ENCODE measurements around the gene ARHGAP15.

ARHGAP15 gene

DNA sequence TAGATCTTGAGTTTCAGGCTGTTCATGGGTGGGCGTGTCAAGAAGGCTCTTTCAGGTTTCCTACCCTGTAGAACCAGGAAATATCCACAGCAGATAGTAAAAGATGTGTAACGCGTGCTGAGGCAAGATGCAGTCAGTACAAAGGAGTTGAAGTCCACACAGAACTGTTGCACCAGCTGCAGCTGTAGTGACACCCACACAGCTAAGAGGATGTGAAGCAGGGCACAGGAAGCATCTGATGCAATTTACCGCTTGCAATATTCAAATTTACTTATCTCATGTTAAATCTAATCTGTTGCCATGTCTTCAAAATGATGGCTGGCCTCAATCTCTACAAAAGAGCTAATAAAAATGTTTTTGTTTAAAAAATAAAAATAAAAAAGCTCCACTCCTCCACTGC is 132.8 kb downstream of the ARHGAP15 start:
- peak; percentile 93 for ATAC-seq (ENCODE audit: low read depth)

DNA sequence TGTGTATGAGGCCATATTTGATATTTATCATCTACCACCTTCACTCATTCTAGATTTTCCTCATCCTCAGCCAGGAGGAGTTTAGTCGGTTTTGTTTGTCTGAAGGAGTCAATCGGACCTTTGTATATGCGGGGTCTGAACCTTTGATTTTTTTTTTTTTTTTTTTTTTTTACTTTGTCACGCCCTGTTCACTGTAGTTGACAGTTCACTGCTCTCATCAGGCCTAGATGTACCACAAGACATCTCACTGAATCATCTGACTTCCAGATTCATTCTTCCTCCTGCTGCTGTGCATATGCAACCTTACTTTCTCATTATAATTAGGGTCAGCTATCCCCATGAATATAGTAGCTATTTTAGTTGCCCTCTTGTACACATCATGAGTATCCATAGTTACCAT is 133.2 kb downstream of the ARHGAP15 start:
- H3K4me3 Mint-ChIP-seq: no peak overlapping the region
- peak; percentile 25 for ATAC-seq (ENCODE audit: low read depth)
- peaks cover 34% of the 10 kb centered on the region for H3K4me1 Mint-ChIP-seq
- peaks cover 10% of the 10 kb centered on the region for H3K36me3 Mint-ChIP-seq
- no peak for DNase-seq (ENCODE audit: low spot score in 2 of 2)
- H3K9me3 Mint-ChIP-seq: peaks cover 1% of the 10 kb centered on the region
- H3K27me3 Mint-ChIP-seq: no peaks in the 10 kb centered on the region
- H3K27ac Mint-ChIP-seq: peak overlapping the region; percentile 97

More for the DNA sequence above, 132.8 kb downstream of the ARHGAP15 start:
- peaks cover 1% of the 10 kb centered on the region for H3K9me3 Mint-ChIP-seq
- H3K4me3 Mint-ChIP-seq: peak overlapping the region; percentile 57
- no peaks in the 10 kb centered on the region for H3K27me3 Mint-ChIP-seq
- H3K27ac Mint-ChIP-seq: peak overlapping the region; percentile 97
- peaks cover 35% of the 10 kb centered on the region for H3K4me1 Mint-ChIP-seq
- peak in 1 of 2 donors; percentile 50 for DNase-seq (ENCODE audit: low spot score in 2 of 2)
- H3K36me3 Mint-ChIP-seq: peaks cover 6% of the 10 kb centered on the region

- no peak overlapping the region for H3K4me3 Mint-ChIP-seq
Observed at GRCh38 chr2:143263066-143263625, 133.9 kb downstream of the ARHGAP15 start.

DNA sequence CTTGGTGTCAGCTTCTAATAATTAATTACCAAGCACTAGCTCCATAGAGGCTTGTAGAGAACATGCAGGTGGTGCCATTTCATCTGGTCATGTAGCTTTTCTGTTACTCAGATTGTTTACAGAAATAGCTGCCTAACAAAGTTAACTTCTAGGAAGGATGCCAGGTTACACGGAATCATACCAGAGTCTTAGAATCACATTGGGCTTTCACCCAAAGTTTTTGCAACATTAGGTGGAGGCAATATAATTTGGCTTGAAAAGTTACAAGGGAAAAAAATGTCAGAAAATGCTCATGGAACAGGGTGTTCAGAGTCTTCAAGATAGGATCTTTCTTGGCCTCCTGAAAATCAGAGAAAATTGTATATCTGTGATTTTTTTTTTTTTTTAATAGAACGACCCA is 135.6 kb downstream of the ARHGAP15 start:
- peaks cover 23% of the 10 kb centered on the region for H3K4me1 Mint-ChIP-seq
- DNase-seq (ENCODE audit: low spot score in 2 of 2) (no peak), ATAC-seq (ENCODE audit: low read depth) (no peak)
- no peaks in the 10 kb centered on the region for H3K27me3 Mint-ChIP-seq
- no peak overlapping the region for H3K4me3 Mint-ChIP-seq
- H3K27ac Mint-ChIP-seq: no peak overlapping the region
- H3K36me3 Mint-ChIP-seq: peaks cover 10% of the 10 kb centered on the region
- H3K9me3 Mint-ChIP-seq: peaks cover 1% of the 10 kb centered on the region

More at GRCh38 chr2:143263066-143263625, 133.9 kb downstream of the ARHGAP15 start:
- DNase-seq (ENCODE audit: low spot score in 2 of 2) (no peak), ATAC-seq (ENCODE audit: low read depth) (no peak)
- H3K27ac Mint-ChIP-seq: peak overlapping the region; percentile 97
- H3K4me1 Mint-ChIP-seq: peaks cover 31% of the 10 kb centered on the region
- peaks cover 10% of the 10 kb centered on the region for H3K36me3 Mint-ChIP-seq
- peaks cover 1% of the 10 kb centered on the region for H3K9me3 Mint-ChIP-seq
- no peaks in the 10 kb centered on the region for H3K27me3 Mint-ChIP-seq

DNA sequence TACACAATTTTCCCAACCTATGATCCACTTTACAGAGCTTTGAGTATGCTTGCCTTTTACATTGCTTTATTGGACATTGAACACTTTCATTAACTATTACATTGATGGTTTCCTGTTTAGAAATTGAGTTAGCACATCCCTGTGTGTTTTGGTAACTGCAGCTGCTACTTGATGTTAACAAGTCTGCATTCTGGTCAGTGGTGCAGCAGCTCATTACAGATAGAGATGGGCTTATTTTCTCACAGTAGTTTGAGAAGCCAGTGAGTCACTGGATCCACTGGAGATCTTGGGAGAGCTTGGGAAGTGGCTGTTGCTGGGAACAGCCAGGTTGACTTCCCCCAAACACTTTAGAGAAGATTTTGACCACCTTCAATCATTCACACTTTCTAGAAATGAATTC is 150.5 kb downstream of the ARHGAP15 start:
- no peak overlapping the region for H3K4me3 Mint-ChIP-seq
- DNase-seq (ENCODE audit: low spot score in 2 of 2): no peak
- H3K27ac Mint-ChIP-seq: peak overlapping the region; percentile 60
- no peaks in the 10 kb centered on the region for H3K9me3 Mint-ChIP-seq
- peaks cover 29% of the 10 kb centered on the region for H3K4me1 Mint-ChIP-seq
- no peak for ATAC-seq (ENCODE audit: low read depth)
- peaks cover 27% of the 10 kb centered on the region for H3K36me3 Mint-ChIP-seq
- H3K27me3 Mint-ChIP-seq: no peaks in the 10 kb centered on the region

DNA sequence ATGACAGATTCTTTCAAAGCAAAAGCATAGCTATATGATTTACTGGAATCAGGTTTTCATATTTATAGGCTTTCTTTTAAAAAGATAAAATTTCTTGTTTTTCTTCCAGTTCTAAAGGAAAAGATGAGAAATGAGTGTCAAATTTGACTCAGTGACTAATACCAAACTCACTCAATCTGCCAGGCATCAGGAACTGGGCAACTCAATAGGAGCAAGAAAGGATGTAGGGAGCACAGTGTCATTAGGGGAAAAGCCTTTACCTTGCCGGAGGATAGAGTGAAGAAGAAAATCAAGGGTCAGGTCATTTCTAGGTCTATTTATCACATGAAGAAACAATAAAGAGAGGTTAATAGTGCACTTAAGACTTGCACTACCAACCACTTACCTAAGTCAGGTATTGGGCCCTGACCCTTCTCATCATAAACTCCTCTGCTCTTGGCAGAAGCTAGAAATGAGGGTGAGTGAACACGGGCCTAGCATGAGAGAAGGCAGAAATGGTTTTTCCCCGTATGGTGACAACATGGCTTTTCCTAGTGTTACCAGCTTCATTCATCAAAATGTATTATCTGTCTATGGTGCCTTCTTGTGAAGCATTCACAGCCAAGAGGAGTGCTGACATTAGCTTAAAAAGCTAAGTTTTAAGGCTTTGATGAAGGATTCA is 151.0 kb downstream of the ARHGAP15 start:
- no peak for ATAC-seq (ENCODE audit: low read depth)

DNA sequence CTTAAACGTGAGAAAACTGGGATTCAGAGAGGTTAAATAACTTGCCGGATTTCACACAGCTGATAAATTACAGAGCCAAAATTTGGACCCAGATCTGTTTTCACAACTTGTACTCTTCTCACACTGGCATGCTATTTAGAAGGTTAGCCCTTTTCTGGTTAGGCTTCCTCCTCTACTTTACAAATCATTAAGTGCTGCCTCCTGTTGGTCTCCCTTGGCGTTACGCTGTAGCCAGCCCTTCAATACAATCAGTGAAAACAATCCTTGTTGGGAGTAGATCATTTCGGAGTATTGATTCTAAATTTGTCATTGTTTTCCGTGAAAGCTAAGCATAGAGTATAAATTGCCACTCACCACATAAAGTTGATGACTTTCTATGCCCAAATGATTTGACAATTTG is 153.5 kb downstream of the ARHGAP15 start:
- Mint-ChIP-seq H3K4me1 (peaks cover 21% of the 10 kb centered on the region), H3K4me3 (no peak overlapping the region), H3K9me3 (no peaks in the 10 kb centered on the region), H3K27ac (peak overlapping the region; percentile 58), H3K27me3 (no peaks in the 10 kb centered on the region), H3K36me3 (peaks cover 17% of the 10 kb centered on the region)
- ATAC-seq (ENCODE audit: low read depth) (no peak), DNase-seq (ENCODE audit: low spot score in 2 of 2) (no peak)

More for the DNA sequence above, 151.0 kb downstream of the ARHGAP15 start:
- no peak overlapping the region for H3K4me3 Mint-ChIP-seq
- no peak for DNase-seq (ENCODE audit: low spot score in 2 of 2)
- H3K27me3 Mint-ChIP-seq: no peaks in the 10 kb centered on the region
- H3K4me1 Mint-ChIP-seq: peaks cover 29% of the 10 kb centered on the region
- peak overlapping the region; percentile 60 for H3K27ac Mint-ChIP-seq
- no peaks in the 10 kb centered on the region for H3K9me3 Mint-ChIP-seq
- H3K36me3 Mint-ChIP-seq: peaks cover 24% of the 10 kb centered on the region

- Mint-ChIP-seq H3K4me3 (no peak overlapping the region), H3K27me3 (no peaks in the 10 kb centered on the region), H3K4me1 (peaks cover 22% of the 10 kb centered on the region), H3K36me3 (peaks cover 22% of the 10 kb centered on the region), H3K27ac (peak overlapping the region; percentile 12), H3K9me3 (no peaks in the 10 kb centered on the region)
- DNase-seq (ENCODE audit: low spot score in 2 of 2) (no peak), ATAC-seq (ENCODE audit: low read depth) (peak; percentile 67)
Observed at GRCh38 chr2:143284087-143284675, 155.0 kb downstream of the ARHGAP15 start.

GRCh38 chr2:143289025-143289424 is 159.8 kb downstream of the ARHGAP15 start:
- no peak for ATAC-seq (ENCODE audit: low read depth)
- peaks cover 16% of the 10 kb centered on the region for H3K4me1 Mint-ChIP-seq

DNA sequence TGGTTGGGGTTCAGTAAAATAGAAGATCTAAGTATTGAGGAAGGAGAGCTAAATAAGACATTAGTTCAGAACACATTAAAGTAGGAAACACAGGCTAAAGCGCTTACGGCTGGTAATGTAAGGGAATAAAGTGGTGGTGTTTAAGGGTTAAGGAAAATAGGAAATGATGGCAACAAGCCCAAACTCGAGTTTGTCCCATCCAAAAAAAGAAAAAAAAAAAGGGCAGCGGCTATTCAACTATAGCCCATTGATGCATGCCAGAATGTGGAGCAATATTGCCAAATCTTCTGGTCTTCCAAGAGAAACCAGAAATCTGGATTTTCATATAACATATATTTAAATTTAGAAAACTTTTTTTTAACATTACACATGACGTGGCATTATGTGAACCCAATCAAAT is 161.0 kb downstream of the ARHGAP15 start:
- Mint-ChIP-seq H3K36me3 (peaks cover 17% of the 10 kb centered on the region), H3K27ac (peak overlapping the region; percentile 52), H3K9me3 (no peaks in the 10 kb centered on the region), H3K27me3 (no peaks in the 10 kb centered on the region), H3K4me1 (peaks cover 18% of the 10 kb centered on the region), H3K4me3 (no peak overlapping the region)
- DNase-seq (ENCODE audit: low spot score in 2 of 2) (no peak), ATAC-seq (ENCODE audit: low read depth) (no peak)

More at GRCh38 chr2:143289025-143289424, 159.8 kb downstream of the ARHGAP15 start:
- Mint-ChIP-seq H3K27me3 (no peaks in the 10 kb centered on the region), H3K27ac (peak overlapping the region; percentile 81), H3K4me3 (no peak overlapping the region), H3K9me3 (no peaks in the 10 kb centered on the region), H3K36me3 (peaks cover 15% of the 10 kb centered on the region)
- no peak for DNase-seq (ENCODE audit: low spot score in 2 of 2)

GRCh38 chr2:143294068-143294467 is 164.8 kb downstream of the ARHGAP15 start:
- H3K27ac Mint-ChIP-seq: peak overlapping the region; percentile 67
- H3K4me3 Mint-ChIP-seq: no peak overlapping the region
- no peaks in the 10 kb centered on the region for H3K9me3 Mint-ChIP-seq
- no peak for ATAC-seq (ENCODE audit: low read depth)
- DNase-seq (ENCODE audit: low spot score in 2 of 2): no peak
- H3K27me3 Mint-ChIP-seq: no peaks in the 10 kb centered on the region
- H3K4me1 Mint-ChIP-seq: peaks cover 26% of the 10 kb centered on the region
- H3K36me3 Mint-ChIP-seq: peaks cover 24% of the 10 kb centered on the region

- no peaks in the 10 kb centered on the region for H3K27me3 Mint-ChIP-seq
- H3K4me1 Mint-ChIP-seq: peaks cover 20% of the 10 kb centered on the region
- no peaks in the 10 kb centered on the region for H3K9me3 Mint-ChIP-seq
- ATAC-seq (ENCODE audit: low read depth): peak; percentile 97
- H3K36me3 Mint-ChIP-seq: peaks cover 26% of the 10 kb centered on the region
- peak overlapping the region; percentile 80 for H3K27ac Mint-ChIP-seq
- peak in 1 of 2 donors; percentile 20 for DNase-seq (ENCODE audit: low spot score in 2 of 2)
- H3K4me3 Mint-ChIP-seq: no peak overlapping the region
Observed at GRCh38 chr2:143296089-143296488, 166.9 kb downstream of the ARHGAP15 start.

- peak overlapping the region; percentile 77 for H3K27ac Mint-ChIP-seq
- ATAC-seq (ENCODE audit: low read depth) (no peak), DNase-seq (ENCODE audit: low spot score in 2 of 2) (no peak)
- H3K36me3 Mint-ChIP-seq: peaks cover 28% of the 10 kb centered on the region
- no peaks in the 10 kb centered on the region for H3K9me3 Mint-ChIP-seq
- no peak overlapping the region for H3K4me3 Mint-ChIP-seq
- H3K27me3 Mint-ChIP-seq: no peaks in the 10 kb centered on the region
- peaks cover 20% of the 10 kb centered on the region for H3K4me1 Mint-ChIP-seq
Observed at GRCh38 chr2:143297182-143297581, 168.0 kb downstream of the ARHGAP15 start.

- peaks cover 14% of the 10 kb centered on the region for H3K4me1 Mint-ChIP-seq
- H3K27ac Mint-ChIP-seq: peak overlapping the region; percentile 73
- peaks cover 28% of the 10 kb centered on the region for H3K36me3 Mint-ChIP-seq
- H3K27me3 Mint-ChIP-seq: no peaks in the 10 kb centered on the region
- DNase-seq (ENCODE audit: low spot score in 2 of 2): no peak
- ATAC-seq (ENCODE audit: low read depth): no peak
- no peaks in the 10 kb centered on the region for H3K9me3 Mint-ChIP-seq
- no peak overlapping the region for H3K4me3 Mint-ChIP-seq
Observed at GRCh38 chr2:143300536-143300935, 171.3 kb downstream of the ARHGAP15 start.
